HFF-Myc (cell line): ENCODE measurements around the gene PIGH.

Experiments
- DNase-seq: peaks from one replicate; pipeline ENCODE4 v3.0.0-alpha.2; 2011; ENCODE audit warnings: low read depth; ENCODE audit errors: extremely low read depth
- H3K4me3 ChIP-seq: replicated peaks from 2 replicates; pipeline ENCODE4 v1.5.1; 2011; ENCODE audit warnings: low read depth, mild to moderate bottlenecking, control low read depth, low read length
- TF ChIP-seq, protein P1 (sequence below): IDR thresholded peaks from 2 replicates; pipeline ENCODE4 v1.5.1; 2012; ENCODE audit warnings: mild to moderate bottlenecking, low read depth, low read length, control low read depth; ENCODE audit errors: missing control alignments

The PIGH gene

DNA sequence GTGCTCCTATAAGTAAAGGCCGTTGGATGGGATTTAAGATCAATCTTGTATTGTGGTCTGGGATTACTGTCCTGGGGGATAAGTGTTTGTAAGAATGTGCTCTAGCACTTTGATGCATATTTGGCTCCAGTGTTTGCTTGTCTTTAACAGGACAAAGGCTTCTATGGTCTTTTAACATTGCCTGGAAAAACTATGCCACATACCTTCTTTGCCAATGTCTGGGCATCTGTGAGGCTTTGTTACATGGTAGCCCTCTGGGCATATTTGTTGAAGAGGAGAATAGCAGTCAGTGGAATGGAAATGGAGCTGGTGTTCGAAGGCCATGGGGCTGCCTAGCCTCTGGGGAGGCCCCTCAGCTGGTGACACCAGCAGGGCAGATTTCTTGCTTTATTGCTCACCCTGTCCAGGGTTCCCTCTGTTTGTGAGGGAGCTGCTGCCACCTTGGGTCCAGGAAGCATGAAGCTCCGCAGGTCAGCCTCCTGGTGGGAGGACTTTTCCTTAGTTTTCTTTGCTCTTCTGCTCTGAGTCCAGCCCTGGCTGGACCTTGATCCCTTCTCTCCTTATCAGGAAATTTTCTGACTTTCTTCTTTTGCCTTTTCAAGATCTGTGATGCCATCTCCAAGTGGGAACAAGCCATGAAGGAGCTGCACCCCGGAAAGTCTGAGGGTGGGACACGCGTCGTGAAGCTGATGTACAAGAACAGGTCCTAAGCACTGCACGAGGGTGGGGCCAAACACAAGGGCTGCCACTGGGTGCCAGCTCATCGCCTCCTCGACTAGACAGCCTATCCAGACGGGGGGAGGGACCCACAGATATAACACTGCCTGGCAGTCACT, 19.5 kb downstream of the PIGH start:
- H3K4me3 ChIP-seq: no peak overlapping the region
- TF ChIP-seq, protein P1, sequence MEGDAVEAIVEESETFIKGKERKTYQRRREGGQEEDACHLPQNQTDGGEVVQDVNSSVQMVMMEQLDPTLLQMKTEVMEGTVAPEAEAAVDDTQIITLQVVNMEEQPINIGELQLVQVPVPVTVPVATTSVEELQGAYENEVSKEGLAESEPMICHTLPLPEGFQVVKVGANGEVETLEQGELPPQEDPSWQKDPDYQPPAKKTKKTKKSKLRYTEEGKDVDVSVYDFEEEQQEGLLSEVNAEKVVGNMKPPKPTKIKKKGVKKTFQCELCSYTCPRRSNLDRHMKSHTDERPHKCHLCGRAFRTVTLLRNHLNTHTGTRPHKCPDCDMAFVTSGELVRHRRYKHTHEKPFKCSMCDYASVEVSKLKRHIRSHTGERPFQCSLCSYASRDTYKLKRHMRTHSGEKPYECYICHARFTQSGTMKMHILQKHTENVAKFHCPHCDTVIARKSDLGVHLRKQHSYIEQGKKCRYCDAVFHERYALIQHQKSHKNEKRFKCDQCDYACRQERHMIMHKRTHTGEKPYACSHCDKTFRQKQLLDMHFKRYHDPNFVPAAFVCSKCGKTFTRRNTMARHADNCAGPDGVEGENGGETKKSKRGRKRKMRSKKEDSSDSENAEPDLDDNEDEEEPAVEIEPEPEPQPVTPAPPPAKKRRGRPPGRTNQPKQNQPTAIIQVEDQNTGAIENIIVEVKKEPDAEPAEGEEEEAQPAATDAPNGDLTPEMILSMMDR: no peak
- DNase-seq: no peak

DNA sequence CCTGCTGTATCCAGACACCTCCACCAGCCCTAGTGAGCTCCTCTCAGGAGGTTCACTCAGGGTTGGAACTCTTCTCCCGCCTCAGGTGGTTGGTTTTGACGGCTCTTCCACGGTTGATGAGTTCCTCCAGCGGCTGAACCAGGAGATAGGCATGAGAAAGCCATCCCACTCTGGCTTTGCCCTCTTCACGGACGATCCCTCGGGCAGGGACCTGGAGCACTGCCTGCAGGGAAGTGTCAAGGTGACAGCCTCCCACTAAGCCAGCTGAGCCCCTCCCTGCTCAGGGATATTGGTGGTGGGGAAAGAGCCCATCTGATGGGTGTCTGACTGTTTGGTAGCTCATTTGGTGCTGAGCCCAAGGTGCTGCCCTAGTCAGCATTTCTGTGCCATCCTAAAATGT, 20.4 kb downstream of the PIGH start:
- DNase-seq: no peak
- H3K4me3 ChIP-seq: no peak overlapping the region
- TF ChIP-seq, protein P1: no peak

DNA sequence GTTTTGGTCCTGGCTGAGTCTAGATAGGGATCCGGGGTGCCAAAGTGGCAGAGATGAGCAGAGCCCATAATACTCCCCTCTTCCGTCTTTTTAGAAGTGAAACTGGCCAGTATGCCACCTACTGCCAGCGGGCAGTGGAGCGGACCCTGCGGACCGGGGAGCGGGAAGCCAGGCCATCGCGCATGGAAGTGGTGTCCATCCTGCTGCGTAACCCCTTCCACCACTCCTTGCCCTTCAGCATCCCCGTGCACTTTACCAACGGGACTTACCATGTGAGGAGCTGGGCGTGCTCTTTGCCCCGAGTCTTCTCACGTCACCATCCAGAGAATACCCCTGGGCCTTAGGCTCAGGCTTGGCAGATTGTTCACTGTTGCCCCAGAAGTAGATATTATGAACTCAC, 21.0 kb downstream of the PIGH start:
- DNase-seq: no peak
- TF ChIP-seq, protein P1: no peak
- H3K4me3 ChIP-seq: no peak overlapping the region

DNA sequence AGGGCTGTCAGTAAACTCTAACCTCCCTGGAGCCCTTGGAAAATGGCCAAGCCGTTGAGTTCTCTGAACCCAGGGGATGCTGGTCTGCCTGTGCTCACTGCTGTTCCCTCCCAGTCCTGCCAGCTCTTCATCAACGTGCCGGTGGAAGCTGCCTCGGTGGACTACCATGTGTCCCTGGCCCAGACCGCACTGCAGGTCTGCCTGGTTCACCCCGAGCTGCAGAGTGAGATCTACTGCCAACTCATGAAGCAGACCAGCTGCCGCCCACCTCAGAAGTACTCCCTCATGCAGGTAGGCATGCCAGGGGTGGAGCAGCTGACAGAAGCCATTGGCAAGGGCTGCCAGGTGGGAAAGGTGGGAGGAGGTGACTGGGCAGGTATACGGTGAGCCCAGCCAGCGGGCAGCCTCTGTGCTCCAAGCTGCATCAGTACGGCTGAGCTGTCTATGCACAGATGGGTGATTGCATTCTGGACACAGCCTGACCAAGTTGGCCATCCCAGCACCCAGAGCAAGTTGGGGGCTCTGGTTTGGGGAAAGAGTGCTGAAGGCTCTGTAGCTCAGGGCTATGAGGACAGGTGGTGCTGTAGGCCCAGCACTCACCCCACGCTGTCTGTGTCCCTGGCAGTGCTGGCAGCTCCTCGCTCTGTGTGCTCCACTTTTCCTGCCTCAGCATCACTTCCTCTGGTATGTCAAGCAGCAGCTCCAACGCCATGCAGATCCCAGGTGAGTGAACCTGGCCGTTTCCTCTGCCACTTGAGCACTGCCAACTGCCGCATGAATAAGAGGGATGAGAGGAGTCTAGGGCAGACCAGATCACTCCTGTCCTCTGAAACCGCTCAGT, 21.9 kb downstream of the PIGH start:
- no peak for DNase-seq
- TF ChIP-seq, protein P1: no peak
- H3K4me3 ChIP-seq: no peak overlapping the region

DNA sequence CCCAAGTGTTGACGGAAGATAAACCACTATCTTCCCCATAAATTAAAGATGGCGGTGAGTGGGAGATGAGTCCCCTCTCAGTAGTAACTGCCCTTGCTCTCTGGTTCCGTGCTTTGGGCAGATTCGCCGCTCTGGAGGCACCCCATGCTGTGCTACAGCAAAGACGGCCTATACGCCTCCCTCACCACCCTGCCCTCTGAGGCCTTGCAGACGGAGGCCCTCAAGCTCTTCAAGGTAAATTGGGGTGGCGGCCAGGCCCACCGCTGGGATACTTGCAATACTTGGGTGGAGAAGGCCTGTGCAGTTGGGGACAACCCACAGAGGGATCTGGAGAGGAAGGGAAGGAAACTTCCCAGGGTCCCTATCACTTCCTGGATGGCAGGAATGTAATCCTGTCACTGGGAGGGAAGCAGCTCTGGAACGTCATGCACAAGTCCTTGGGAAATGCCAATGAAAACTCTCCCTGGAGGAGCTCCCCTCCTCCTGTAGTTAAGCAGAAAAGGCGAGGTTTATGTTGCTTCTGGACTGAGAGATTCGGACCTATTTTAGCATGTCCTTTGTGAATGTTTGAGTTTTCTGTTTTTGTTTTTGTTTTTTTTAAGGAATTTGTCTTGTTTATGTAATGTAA, 22.8 kb downstream of the PIGH start:
- DNase-seq: no peak
- H3K4me3 ChIP-seq: no peak overlapping the region
- TF ChIP-seq, protein P1: no peak

DNA sequence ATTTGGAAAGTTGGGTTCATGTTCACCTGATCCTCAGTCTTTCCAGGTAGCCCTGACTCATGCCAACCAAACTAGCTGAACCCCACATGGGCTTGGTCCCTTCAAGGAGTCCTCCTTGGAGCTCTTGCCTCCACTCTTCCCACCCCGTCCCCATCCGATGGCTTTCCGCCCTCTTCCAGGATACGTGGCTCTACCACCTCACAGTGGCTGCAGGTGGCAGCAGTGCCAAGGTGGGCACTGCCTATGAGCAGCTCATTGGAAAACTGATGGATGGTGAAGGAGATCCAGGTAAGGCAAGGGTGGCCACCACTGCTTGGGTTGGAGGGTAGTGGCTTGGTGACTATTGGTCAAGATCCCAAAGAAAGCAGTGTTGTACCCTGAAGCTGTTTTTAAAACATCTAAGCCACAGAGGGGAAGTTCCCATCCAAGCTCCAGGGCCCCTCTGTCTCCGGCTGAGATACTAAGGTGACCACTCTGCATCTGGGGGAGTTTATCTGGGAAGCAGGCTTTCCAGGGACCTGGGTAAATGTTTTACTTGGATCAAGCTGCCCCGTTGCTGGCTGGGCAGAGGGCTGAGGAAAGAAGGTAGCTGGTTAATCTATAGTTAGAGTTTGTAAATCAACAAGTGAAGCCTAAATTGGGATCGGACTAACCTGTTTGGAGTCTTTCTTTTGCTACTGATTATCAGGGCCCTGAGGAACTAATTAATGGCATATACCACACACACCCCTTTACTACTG, 23.7 kb downstream of the PIGH start:
- TF ChIP-seq, protein P1: no peak
- no peak overlapping the region for H3K4me3 ChIP-seq
- DNase-seq: no peak
